Calu3 (cell line): ENCODE data around the gene ARHGEF2. TPM values are rescaled to one million over a fixed set of nuclear protein-coding genes. Genes with fewer than 3 reads are reported as not detected.

ENCODE experiments used
- BruUV-seq: library from RNA; stranded (reverse); fragments of 400-500 nt; replicated peaks from 2 replicates; lab custom pipeline; 2021; lab: Mats Ljungman, UMichigan
- CTCF ChIA-PET: fragments of 300-600 bp; sonication (Branson Sonifier 250); formaldehyde crosslinking; loops from one replicate; lab custom pipeline; 2022; ENCODE audit warnings: antibody characterized with exemption; lab: Charles Lee
- DNase-seq: peaks from one replicate; pipeline ENCODE4 v3.0.0; 2022
- H3K27ac Mint-ChIP-seq: one replicate; pipeline ENCODE4 v1.8.0; 2022; ENCODE audit warnings: mixed read lengths; ENCODE audit not compliant: unreplicated experiment
- H3K27me3 Mint-ChIP-seq: one replicate; pipeline ENCODE4 v1.8.0; 2022; ENCODE audit warnings: mixed read lengths; ENCODE audit not compliant: unreplicated experiment
- H3K36me3 Mint-ChIP-seq: one replicate; pipeline ENCODE4 v1.8.0; 2022; ENCODE audit warnings: mild to moderate bottlenecking, moderate library complexity, mixed read lengths; ENCODE audit not compliant: insufficient read depth, unreplicated experiment
- H3K4me1 Mint-ChIP-seq: one replicate; pipeline ENCODE4 v1.8.0; 2022; ENCODE audit warnings: mild to moderate bottlenecking, low read depth, mixed read lengths; ENCODE audit not compliant: unreplicated experiment
- H3K4me3 Mint-ChIP-seq: one replicate; pipeline ENCODE4 v1.8.0; 2022; ENCODE audit warnings: mild to moderate bottlenecking, low read depth, moderate library complexity, mixed read lengths; ENCODE audit not compliant: unreplicated experiment
- H3K9me3 Mint-ChIP-seq: one replicate; pipeline ENCODE4 v1.8.0; 2022; ENCODE audit warnings: low read depth, mixed read lengths; ENCODE audit not compliant: unreplicated experiment
- intact Hi-C: fragments of 100-400 bp; cut with micrococcal nuclease; formaldehyde crosslinking; loops from one replicate; pipeline ENCODE4 v1.10.0; 2022; ENCODE audit not compliant: unreplicated experiment
- total RNA-seq: library from RNA; stranded (reverse); gene quantifications from 2 replicates; pipeline ENCODE4 v1.2.3, GENCODE V29; 2022
- TF ChIP-seq, protein P1 (sequence below): fragments of 200-600 bp; IDR thresholded peaks from one replicate; pipeline ENCODE4 v1.8.0; 2022; ENCODE audit warnings: antibody characterized with exemption; ENCODE audit not compliant: unreplicated experiment

Gene ARHGEF2
- total RNA-seq, 1 experiment from 2014 or later = 97.6 TPM

- no peak overlapping the region for H3K27ac Mint-ChIP-seq
- CTCF ChIA-PET = no interaction called here
- intact Hi-C loops = no loop called here
These were observed 36.5 kb upstream of the ARHGEF2 start for GRCh38 chr1:156014829-156015228.

DNA sequence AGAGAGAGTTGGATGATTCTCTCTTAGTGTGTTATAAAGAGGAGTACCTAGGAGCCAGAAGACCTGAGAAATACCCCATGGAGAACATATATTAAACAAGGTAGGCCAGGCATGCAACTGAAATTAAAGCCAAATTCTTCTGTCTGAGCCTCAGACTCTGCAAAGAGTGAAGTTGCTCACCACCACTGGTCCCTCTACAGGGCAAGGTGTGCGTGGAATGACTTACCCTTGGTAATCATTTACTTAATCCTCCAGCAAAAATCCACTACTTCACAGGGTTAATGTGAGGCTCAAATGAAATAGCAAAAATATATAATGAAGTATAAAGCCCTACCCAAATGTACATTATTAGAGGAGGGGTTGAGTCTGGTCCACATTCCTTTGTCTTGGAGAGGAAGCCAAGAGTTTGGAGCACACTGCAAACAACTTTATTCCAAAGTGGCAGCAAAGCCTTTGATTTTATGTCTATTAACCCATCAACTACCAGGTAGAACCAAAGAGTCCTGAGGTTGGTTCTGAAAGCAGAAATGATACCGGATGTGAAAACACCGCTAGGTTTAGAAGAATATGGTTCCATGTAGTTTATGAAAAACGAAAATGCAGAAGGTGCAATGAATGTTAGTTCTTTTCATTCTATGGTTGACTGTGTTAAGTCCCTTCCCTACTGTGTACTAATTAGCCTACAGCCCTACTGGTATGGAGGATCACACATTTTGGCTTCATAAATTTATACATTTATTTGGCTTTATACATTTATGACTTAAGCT lies 33.9 kb upstream of the ARHGEF2 start:
- no peak overlapping the region for H3K27ac Mint-ChIP-seq
- CTCF ChIA-PET = no interaction called here
- no peak for DNase-seq
- peaks cover 66% of the 10 kb centered on the region for H3K36me3 Mint-ChIP-seq
- H3K4me3 Mint-ChIP-seq = no peak overlapping the region
- intact Hi-C loops = no loop called here
- peaks cover 1% of the 10 kb centered on the region for H3K4me1 Mint-ChIP-seq
- H3K27me3 Mint-ChIP-seq = no peaks in the 10 kb centered on the region
- no peaks in the 10 kb centered on the region for H3K9me3 Mint-ChIP-seq
- BruUV-seq = no TSS peak
- TF ChIP-seq, protein P1, sequence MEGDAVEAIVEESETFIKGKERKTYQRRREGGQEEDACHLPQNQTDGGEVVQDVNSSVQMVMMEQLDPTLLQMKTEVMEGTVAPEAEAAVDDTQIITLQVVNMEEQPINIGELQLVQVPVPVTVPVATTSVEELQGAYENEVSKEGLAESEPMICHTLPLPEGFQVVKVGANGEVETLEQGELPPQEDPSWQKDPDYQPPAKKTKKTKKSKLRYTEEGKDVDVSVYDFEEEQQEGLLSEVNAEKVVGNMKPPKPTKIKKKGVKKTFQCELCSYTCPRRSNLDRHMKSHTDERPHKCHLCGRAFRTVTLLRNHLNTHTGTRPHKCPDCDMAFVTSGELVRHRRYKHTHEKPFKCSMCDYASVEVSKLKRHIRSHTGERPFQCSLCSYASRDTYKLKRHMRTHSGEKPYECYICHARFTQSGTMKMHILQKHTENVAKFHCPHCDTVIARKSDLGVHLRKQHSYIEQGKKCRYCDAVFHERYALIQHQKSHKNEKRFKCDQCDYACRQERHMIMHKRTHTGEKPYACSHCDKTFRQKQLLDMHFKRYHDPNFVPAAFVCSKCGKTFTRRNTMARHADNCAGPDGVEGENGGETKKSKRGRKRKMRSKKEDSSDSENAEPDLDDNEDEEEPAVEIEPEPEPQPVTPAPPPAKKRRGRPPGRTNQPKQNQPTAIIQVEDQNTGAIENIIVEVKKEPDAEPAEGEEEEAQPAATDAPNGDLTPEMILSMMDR = no peak

More at GRCh38 chr1:156014829-156015228, 36.5 kb upstream of the ARHGEF2 start:
- BruUV-seq = no TSS peak
- no peak for DNase-seq
- H3K36me3 Mint-ChIP-seq = peaks cover 75% of the 10 kb centered on the region
- H3K27me3 Mint-ChIP-seq = no peaks in the 10 kb centered on the region
- H3K9me3 Mint-ChIP-seq = no peaks in the 10 kb centered on the region
- TF ChIP-seq, protein P1 = no peak
- peaks cover 12% of the 10 kb centered on the region for H3K4me1 Mint-ChIP-seq
- no peak overlapping the region for H3K4me3 Mint-ChIP-seq

DNA sequence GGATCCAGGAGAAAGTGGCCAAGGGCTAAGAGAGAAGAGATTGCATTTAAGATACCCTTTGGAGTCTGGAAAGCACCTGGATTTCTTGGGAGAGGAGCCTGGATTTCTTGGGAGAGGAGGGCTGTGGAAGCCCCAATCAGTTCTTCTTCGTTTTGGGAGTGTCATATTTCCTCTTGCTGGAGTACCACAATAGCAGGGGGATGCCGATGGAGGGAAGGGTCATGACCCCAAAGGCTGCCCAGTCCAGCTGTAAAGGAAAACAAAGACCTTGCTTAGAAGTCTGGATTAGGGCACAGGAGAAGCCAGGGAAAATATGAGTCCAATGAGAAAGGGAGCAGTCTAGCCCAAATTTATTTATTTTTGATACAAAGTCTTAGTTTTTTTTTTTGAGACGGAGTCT lies 31.1 kb upstream of the ARHGEF2 start:
- peaks cover 62% of the 10 kb centered on the region for H3K36me3 Mint-ChIP-seq
- CTCF ChIA-PET = no interaction called here
- intact Hi-C loops = no loop called here
- H3K27me3 Mint-ChIP-seq = no peaks in the 10 kb centered on the region
- H3K4me3 Mint-ChIP-seq = no peak overlapping the region
- H3K27ac Mint-ChIP-seq = no peak overlapping the region
- DNase-seq = no peak
- TF ChIP-seq, protein P1 = no peak
- peaks cover 22% of the 10 kb centered on the region for H3K4me1 Mint-ChIP-seq
- no peaks in the 10 kb centered on the region for H3K9me3 Mint-ChIP-seq
- no TSS peak for BruUV-seq

GRCh38 chr1:156006666-156007376 lies 28.5 kb upstream of the ARHGEF2 start:
- H3K36me3 Mint-ChIP-seq = peaks cover 47% of the 10 kb centered on the region
- peak overlapping the region; percentile 41 for H3K4me3 Mint-ChIP-seq
- H3K27ac Mint-ChIP-seq = peak overlapping the region; percentile 78
- H3K4me1 Mint-ChIP-seq = peaks cover 44% of the 10 kb centered on the region
- H3K27me3 Mint-ChIP-seq = no peaks in the 10 kb centered on the region
- CTCF ChIA-PET = interaction anchor here (0.7 to 1.8 kb wide), 4 partner anchors 19 to 69 kb away, joined by 3 to 5 read pairs (median 4); no protein-coding TSS in a partner anchor
- intact Hi-C loops = no loop called here
- H3K9me3 Mint-ChIP-seq = no peaks in the 10 kb centered on the region
- BruUV-seq = no TSS peak
- TF ChIP-seq, protein P1 = no peak
- peak; percentile 70 for DNase-seq
